Articular chondrocyte of knee joint (primary cell): Measurements from ENCODE around the gene TMPRSS4. TPM values are rescaled to one million over a fixed set of nuclear protein-coding genes. Genes with fewer than 3 reads are reported as not detected.

Experiments used
- total RNA-seq: library from RNA; depleted of rRNA; stranded (reverse); fragments of >200 nt; gene quantifications from 2 replicates; pipeline ENCODE4 v1.2.3, GENCODE V29; 2012

TMPRSS4 gene, protein sequence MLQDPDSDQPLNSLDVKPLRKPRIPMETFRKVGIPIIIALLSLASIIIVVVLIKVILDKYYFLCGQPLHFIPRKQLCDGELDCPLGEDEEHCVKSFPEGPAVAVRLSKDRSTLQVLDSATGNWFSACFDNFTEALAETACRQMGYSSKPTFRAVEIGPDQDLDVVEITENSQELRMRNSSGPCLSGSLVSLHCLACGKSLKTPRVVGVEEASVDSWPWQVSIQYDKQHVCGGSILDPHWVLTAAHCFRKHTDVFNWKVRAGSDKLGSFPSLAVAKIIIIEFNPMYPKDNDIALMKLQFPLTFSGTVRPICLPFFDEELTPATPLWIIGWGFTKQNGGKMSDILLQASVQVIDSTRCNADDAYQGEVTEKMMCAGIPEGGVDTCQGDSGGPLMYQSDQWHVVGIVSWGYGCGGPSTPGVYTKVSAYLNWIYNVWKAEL
- total RNA-seq = under 0.01 TPM in 1 of 2 replicates, not detected in the other

DNA sequence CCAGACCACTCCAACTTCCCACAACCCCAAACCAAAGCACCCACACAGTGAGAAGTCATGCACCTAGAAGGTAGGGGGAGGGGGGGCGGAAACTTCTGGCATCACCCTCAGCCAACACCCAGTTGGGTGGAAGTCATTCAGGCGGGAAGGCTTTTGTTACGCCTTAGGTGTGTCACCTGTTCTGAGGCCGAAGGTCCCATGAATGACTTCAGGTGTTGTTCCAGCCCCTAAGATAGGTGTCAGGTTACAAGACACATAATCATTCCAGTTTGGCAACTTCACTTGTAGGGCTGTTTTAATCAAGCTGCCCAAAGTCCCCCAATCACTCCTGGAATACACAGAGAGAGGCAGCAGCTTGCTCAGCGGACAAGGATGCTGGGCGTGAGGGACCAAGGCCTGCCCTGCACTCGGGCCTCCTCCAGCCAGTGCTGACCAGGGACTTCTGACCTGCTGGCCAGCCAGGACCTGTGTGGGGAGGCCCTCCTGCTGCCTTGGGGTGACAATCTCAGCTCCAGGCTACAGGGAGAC lies at the start of gene TMPRSS4:
TMPRSS4 (plus strand) TSS at position 325 of the 528 bp plus-strand sequence. CDS start 225 bp downstream, outside the sequence.

DNA sequence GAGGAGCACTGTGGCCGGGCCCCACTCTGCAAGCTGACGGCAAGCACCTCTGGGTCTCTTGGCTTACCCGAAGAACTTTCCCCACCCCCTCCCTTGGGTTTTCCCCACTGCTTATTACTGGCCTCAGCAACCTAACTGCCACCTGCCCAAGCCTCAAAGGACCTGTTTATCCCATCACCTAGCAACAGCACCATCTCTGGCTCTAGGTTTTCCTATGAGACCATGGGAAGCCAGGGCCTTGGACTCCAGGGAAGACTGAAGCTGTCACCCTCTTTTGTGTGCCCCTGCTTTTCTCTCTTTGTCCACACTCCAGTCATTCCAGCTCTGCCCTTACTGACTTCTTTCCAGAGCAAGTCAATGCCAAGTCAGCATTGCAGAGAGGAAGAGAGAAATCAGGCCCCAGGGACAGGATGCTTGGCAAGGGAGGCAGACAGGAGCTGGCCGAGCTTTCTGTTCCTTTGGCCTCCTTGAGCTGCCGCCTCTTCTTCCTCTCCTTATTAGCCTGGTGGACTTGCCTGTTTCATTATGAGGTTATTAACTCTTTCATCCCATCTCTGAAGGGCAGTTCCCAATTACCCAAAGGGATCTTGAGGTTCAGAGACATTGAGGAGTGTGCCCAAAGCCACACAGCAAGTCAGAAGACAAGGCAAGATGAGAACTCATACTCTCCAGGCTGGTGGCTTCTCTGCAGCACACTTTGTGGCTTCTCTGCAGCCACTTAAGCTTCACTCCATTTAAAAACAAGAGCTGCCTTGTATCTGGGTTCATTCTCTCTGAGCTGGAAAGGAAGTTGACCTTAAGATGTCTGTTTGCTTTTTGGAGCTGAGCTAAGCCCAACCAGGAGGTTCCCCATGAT lies 10.3 kb downstream of the TMPRSS4 start, which contains the start of gene SMIM35:
SMIM35 (minus strand) TSS at position 51 of the 856 bp plus-strand sequence. CDS start 206 bp downstream, outside the sequence.

DNA sequence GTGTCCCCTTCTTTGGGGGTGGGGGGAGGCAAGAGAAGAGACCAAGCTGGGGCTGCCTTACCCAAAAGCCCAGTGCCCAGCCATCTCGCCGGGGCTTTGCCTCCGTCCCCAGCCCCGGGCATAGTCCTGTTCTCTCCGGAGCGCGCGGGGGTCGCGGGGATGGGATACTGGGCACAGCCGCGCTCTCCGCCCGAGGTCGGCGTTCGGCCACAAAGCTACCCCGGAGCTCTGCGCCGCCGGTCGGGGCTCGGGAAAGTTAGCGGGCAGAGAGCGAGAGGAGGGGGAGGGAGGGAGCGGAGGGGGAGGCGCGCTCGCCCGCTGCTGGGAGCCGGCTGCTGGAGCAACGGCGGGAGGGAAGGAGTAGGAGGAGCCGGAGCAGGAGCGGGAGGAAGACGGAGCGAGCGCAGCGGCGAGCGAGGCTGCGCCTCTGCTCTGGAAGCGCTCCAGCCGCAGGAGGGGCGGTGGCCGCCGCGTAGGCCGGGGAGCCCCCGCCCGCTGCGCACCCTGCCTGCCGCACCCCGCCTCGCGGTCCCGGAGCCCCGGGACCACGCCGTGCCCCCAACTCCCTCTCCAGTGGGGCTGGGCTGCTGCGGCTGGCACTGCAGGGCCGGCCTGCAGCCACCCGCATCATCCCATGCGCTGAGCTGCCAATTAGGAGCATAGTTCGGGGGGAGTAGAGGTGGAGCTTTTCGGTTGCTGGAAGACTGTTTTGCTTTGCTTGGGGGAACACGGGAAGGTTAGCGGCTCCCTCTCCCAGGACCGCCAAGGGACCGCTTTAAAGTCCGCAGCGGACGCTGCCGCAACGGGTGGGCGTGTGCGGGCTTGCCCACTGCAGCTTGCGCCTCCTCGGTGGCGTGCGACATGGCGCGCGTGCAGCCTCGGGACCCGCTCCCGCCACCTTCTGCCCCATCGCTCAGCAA lies 75.9 kb downstream of the TMPRSS4 start, which contains the start of gene SCN4B:
SCN4B (minus strand) TSS at position 272 of the 920 bp plus-strand sequence; CDS start at position 122, 150 bp downstream.

Other genes starting within 250 kb of the TMPRSS4 start
- gene FXYD6, start 200.4 kb upstream of the TMPRSS4 start, total RNA-seq = 1.9 and 3.9 TPM in 2 replicates
- gene TMPRSS13, start 147.7 kb upstream of the TMPRSS4 start, total RNA-seq = not detected in 2 replicates
- gene IL10RA, start 90.7 kb upstream of the TMPRSS4 start, total RNA-seq = 0.11 and 0.78 TPM in 2 replicates
- gene SMIM35, start 9.9 kb downstream of the TMPRSS4 start, total RNA-seq = not detected in 2 replicates
- 0.32 and 0.52 TPM in 2 replicates for gene SCN4B, start 75.7 kb downstream of the TMPRSS4 start, total RNA-seq
- gene SCN2B, start 99.6 kb downstream of the TMPRSS4 start, total RNA-seq = 3.4 and 4.1 TPM in 2 replicates
- gene JAML, start 147.9 kb downstream of the TMPRSS4 start, total RNA-seq = not detected in 2 replicates
- gene MPZL3, start 175.3 kb downstream of the TMPRSS4 start, total RNA-seq = 3.0 and 6.9 TPM in 2 replicates
- gene MPZL2, start 187.2 kb downstream of the TMPRSS4 start, total RNA-seq = 1.3 and 2.9 TPM in 2 replicates
- gene CD3E, start 227.7 kb downstream of the TMPRSS4 start, total RNA-seq = not detected in 2 replicates